Spinal cord (tissue), 10 donors: ENCODE data around the gene COL12A1. TPM values are rescaled to one million over a fixed set of nuclear protein-coding genes. Genes with fewer than 3 reads are reported as not detected.

Source experiments
- DNase-seq, 6 donors: peaks; one replicate each; pipeline versions ENCODE4 v3.0.0 to v3.0.0-alpha.2; 2013 to 2015; ENCODE audit warnings: low spot score in 6 of 6, low read depth in 4 of 6
- H3K27ac ChIP-seq: one replicate; pipeline ENCODE4 v1.5.1; 2013; ENCODE audit warnings: low read depth, low read length, control low read depth
- H3K27me3 ChIP-seq: one replicate; pipeline ENCODE4 v1.6.1; 2013; ENCODE audit warnings: low read length; ENCODE audit not compliant: control insufficient read depth, insufficient read depth
- H3K36me3 ChIP-seq: one replicate; pipeline ENCODE4 v1.6.1; 2013; ENCODE audit warnings: low read length; ENCODE audit not compliant: control insufficient read depth, insufficient read depth
- H3K4me1 ChIP-seq: one replicate; pipeline ENCODE4 v1.6.1; 2013; ENCODE audit warnings: low read length; ENCODE audit not compliant: control insufficient read depth, insufficient read depth
- H3K4me3 ChIP-seq: one replicate; pipeline ENCODE4 v1.5.1; 2013; ENCODE audit warnings: low read depth, low read length, control low read depth
- H3K9me3 ChIP-seq: one replicate; pipeline ENCODE4 v1.6.1; 2013; ENCODE audit warnings: low read length; ENCODE audit not compliant: control insufficient read depth, insufficient read depth
- WGBS: methylation state at CpG from one replicate; pipeline ENCODE4 v1.1.5; 2013; ENCODE audit warnings: missing lambda C conversion rate; ENCODE audit not compliant: insufficient coverage; 5-methylcytosine and 5-hydroxymethylcytosine counted together
- polyA plus RNA-seq, 2 donors: library from polyadenylated mRNA; unstranded; fragments of 120-200 nt; gene quantifications; one replicate each; pipeline ENCODE4 v1.2.1, GENCODE V29; 2013; ENCODE audit not compliant: insufficient read length in 2 of 2
- total RNA-seq, 2 donors: library from RNA; depleted of rRNA in 1 of 2; stranded (reverse); fragments of 120-200 nt in 1 of 2; fragments of >200 nt in 1 of 2; gene quantifications; one replicate each; pipeline versions ENCODE4 v1.2.3 to v1.2.4, GENCODE V29; 2013 to 2014
- donor health status: healthy.

COL12A1 gene
- total and polyA plus RNA-seq, 4 donors = 28.8 to 254 (median 87.7) TPM

DNA sequence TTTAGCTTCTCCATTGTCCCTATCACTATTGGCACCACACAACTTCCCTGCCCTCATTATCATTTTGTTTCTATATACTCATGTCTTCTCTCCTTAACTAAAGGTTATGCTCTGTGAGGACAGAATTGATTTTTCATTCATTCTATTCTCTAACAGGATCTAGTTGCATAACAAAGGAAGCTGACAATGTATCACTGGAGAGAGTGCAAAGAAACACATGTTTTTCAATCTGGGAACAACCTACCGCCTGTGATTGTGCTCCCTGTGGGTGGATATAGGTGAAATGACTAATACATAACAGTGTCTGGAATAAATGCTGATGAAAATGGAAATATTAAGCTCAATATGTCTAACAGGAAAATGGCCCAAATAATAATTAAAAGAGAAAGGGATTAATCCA, 56.6 kb downstream of the COL12A1 start:
- no peaks in the 10 kb centered on the region for H3K36me3 ChIP-seq
- no peaks in the 10 kb centered on the region for H3K4me1 ChIP-seq
- no peak overlapping the region for H3K4me3 ChIP-seq
- no peaks in the 10 kb centered on the region for H3K27me3 ChIP-seq
- H3K27ac ChIP-seq = no peak overlapping the region
- WGBS = no CpG with 5 or more reads among the region's 1 CpG
- no peak for DNase-seq
- no peaks in the 10 kb centered on the region for H3K9me3 ChIP-seq

DNA sequence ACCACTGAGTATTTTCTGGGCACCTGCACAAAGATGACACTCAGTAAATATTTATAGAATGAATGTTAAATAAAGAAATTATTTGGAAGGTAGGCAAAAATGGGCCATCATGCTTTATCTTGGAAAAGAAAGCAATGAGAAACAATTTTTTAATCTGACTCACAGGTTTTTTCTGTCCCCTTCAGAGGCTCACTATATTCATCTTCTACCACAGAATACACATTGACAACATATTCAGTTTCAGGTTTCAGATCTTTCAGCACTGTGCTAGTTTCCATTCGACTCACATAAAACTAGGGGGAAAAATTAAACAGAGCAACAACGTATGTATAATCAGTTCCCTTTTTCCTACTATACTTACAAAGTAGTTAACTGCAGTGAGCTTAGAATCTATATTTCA, 58.3 kb downstream of the COL12A1 start:
- no peak overlapping the region for H3K4me3 ChIP-seq
- no peak overlapping the region for H3K27ac ChIP-seq
- no peaks in the 10 kb centered on the region for H3K9me3 ChIP-seq
- H3K36me3 ChIP-seq = no peaks in the 10 kb centered on the region
- no peak for DNase-seq
- no peaks in the 10 kb centered on the region for H3K4me1 ChIP-seq
- no peaks in the 10 kb centered on the region for H3K27me3 ChIP-seq
- WGBS = no CpG with 5 or more reads among the region's 2 CpGs

DNA sequence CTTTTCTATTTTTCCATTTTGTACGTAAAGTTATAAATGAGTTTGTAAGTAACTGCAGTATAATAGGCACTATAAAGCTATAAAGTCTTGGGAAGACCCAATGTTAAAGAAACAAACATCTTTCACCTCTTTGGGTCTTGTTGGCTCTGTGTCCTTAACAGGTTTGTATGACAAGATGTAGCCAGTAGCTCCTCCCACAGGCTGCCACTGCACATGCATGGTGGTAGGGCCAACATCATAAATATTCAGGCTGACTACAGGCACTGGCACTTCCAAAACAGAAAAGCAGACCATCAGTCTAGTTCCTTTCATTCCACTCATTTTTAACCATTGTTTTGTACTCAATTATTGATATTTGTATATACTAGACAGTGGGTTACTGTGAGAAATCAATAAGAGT, 59.9 kb downstream of the COL12A1 start:
- H3K4me1 ChIP-seq = no peaks in the 10 kb centered on the region
- H3K36me3 ChIP-seq = no peaks in the 10 kb centered on the region
- no peak for DNase-seq
- H3K4me3 ChIP-seq = no peak overlapping the region
- H3K27me3 ChIP-seq = no peaks in the 10 kb centered on the region
- no CpG with 5 or more reads among the region's 1 CpG for WGBS
- no peak overlapping the region for H3K27ac ChIP-seq
- no peaks in the 10 kb centered on the region for H3K9me3 ChIP-seq

DNA sequence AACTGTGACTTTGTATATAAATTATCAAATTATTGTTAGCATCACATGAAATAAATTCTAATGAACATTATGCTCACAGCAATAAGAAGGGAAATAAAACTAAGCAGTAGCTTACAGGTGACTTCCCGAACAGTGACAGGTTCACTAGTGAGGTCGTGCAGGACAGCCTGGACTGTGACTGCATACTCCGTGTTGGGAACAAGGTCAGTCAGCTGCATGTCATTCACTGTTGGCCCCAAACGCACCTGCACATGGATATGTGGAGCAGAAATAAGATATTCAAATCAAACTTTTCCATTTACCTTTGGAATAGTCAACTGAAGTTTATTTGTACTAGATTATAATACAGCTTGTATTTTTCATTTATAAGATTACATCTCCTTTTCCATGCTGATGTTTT, 60.6 kb downstream of the COL12A1 start:
- WGBS = 89% methylated on average over 3 of the region's 4 CpGs
- Histone ChIP-seq H3K4me1 (no peaks in the 10 kb centered on the region), H3K4me3 (no peak overlapping the region), H3K27ac (no peak overlapping the region), H3K36me3 (no peaks in the 10 kb centered on the region), H3K9me3 (no peaks in the 10 kb centered on the region), H3K27me3 (no peaks in the 10 kb centered on the region)
- DNase-seq = no peak

DNA sequence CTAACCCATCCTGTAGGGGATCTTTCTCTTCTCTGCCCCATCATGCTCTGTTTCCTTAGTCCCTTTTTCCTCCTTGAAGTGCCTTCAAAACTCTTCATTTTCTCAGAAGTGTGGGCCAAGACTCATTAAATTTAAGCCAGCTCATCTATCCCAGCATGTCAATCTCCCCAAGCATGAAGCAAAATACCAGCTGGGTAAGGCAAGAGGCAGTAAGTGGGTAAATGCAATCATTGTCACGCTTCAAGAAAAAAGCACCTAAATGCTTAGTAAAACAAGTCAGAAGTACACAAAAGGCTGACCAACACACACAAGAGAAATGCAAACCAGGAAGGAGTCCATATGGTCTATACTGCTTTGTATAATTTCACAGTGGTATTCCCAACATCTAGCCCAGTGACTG, 61.5 kb downstream of the COL12A1 start:
- no CpG with 5 or more reads among the region's 1 CpG for WGBS

DNA sequence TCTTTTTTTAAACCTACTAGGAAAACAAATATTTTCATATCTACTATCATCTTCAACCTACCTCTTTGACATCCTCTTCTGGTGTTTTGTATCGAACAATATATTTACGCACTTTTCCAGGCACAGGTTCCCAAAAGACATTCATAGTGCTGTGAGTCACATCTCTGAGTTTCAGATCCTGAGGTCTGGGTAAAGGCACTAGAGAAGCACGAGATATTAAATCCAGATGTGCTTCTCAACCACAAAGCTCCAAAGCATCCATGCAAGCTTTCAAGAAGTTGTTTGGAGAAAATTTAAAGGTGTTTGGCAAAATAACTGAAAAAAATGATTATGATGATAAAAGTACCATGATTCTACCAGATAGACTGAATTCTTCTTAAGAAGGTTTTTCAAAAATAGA, 62.7 kb downstream of the COL12A1 start:
- H3K36me3 ChIP-seq = no peaks in the 10 kb centered on the region
- no peak overlapping the region for H3K4me3 ChIP-seq
- no peak overlapping the region for H3K27ac ChIP-seq
- H3K4me1 ChIP-seq = no peaks in the 10 kb centered on the region
- H3K9me3 ChIP-seq = no peaks in the 10 kb centered on the region
- WGBS = 100% methylated on average over 2 of the region's 3 CpGs
- no peaks in the 10 kb centered on the region for H3K27me3 ChIP-seq
- no peak for DNase-seq

More for the DNA sequence above, 61.5 kb downstream of the COL12A1 start:
- H3K27me3 ChIP-seq = no peaks in the 10 kb centered on the region
- H3K27ac ChIP-seq = no peak overlapping the region
- H3K36me3 ChIP-seq = no peaks in the 10 kb centered on the region
- H3K4me1 ChIP-seq = no peaks in the 10 kb centered on the region
- H3K9me3 ChIP-seq = no peaks in the 10 kb centered on the region
- peak in 1 of 6 donors; percentile 11 for DNase-seq
- no peak overlapping the region for H3K4me3 ChIP-seq

DNA sequence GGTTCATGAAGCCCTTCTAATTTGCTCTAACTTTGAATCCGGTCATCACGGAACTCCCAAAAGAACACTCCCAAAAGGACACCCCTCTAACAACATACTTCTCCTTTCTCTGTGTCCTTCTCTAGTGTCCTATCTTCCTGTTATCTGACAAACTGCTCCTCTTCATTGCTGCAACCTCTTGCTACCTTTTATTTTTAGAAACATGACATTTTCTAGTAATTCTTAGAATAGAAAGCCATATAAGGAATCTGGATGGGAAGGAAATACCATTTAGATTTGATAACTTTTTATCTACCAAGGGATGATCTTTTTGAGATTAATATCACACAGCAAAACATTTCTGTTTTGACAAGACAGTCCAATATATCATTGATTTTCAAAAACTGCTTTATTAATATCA, 63.1 kb downstream of the COL12A1 start:
- whole genome bisulfite sequencing = 85% methylated on average over 2 of the region's 2 CpGs
- Histone ChIP-seq H3K27me3 (no peaks in the 10 kb centered on the region), H3K4me3 (no peak overlapping the region), H3K36me3 (no peaks in the 10 kb centered on the region), H3K4me1 (no peaks in the 10 kb centered on the region), H3K27ac (no peak overlapping the region), H3K9me3 (no peaks in the 10 kb centered on the region)
- DNase-seq = no peak

DNA sequence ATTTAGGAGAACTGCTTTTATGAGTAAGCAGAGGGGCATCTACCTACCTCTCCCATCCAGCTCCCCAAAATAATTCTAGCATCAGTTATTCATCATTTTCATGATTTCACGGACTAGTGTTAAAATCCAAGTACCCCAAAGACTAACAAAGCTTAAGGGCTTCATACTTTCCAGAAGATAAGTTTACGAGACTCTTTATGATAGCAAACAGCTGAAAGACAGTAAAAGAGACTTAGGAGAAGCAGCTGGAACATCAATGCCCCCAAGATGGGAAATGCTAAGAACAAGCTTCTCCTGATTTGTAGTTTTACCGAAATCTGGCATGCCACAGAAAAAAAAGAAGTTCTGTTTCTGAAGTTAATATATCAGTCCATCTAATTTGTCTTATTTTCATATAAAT, 70.0 kb downstream of the COL12A1 start:
- no peaks in the 10 kb centered on the region for H3K9me3 ChIP-seq
- no CpG with 5 or more reads among the region's 3 CpGs for WGBS
- DNase-seq = no peak

DNA sequence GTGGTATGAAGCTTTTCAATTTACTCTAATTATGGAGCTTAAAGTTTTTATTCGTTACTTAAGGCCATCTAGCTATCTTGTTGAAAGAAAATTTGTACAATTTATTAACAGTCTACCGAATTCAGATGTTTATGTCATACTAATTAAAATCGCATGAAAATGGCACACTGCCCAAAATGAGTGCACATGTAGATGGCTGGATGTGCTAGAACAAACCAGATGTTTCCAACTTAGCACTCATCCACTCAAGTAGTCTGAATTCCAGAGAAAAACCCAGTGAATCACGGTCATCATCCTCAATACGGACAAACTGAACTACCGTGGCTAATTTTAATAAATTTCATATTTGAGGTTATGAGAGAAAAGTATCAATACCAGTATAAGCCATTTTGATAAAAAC, 70.4 kb downstream of the COL12A1 start:
- no CpG with 5 or more reads among the region's 6 CpGs for WGBS
- H3K27ac ChIP-seq = no peak overlapping the region

More for the DNA sequence above, 70.0 kb downstream of the COL12A1 start:
- Histone ChIP-seq H3K4me3 (no peak overlapping the region), H3K4me1 (no peaks in the 10 kb centered on the region), H3K36me3 (no peaks in the 10 kb centered on the region), H3K27me3 (no peaks in the 10 kb centered on the region), H3K27ac (no peak overlapping the region)

DNA sequence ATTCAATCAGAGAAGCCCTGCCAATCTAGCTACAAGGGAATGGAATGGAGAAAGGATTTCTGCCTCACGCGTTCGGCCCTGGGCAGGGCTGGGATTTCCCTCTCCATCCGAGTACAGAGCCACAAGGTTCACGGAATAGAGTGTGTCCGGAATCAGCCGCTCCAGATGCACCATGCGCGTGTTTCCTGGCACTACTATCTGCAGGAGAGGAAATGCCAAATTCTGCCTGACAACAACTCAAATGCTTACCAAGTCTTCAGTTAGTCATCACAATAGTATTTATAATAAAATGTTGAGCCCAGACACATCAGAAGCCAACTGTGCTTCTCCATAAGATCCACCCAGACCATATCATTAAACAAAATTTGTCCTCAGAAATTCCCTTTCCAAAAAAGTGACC, 75.1 kb downstream of the COL12A1 start:
- WGBS = 65% methylated on average over 6 of the region's 9 CpGs
- Histone ChIP-seq H3K27ac (no peak overlapping the region), H3K9me3 (no peaks in the 10 kb centered on the region), H3K4me1 (no peaks in the 10 kb centered on the region), H3K4me3 (no peak overlapping the region), H3K36me3 (no peaks in the 10 kb centered on the region), H3K27me3 (no peaks in the 10 kb centered on the region)
- DNase-seq = no peak

More for the DNA sequence above, 70.4 kb downstream of the COL12A1 start:
- Histone ChIP-seq H3K36me3 (no peaks in the 10 kb centered on the region), H3K4me3 (no peak overlapping the region), H3K27me3 (no peaks in the 10 kb centered on the region), H3K4me1 (no peaks in the 10 kb centered on the region), H3K9me3 (no peaks in the 10 kb centered on the region)
- DNase-seq = no peak
